ENCODE measurements around the gene ADAR. TPM values are rescaled to one million over a fixed set of nuclear protein-coding genes. Genes with fewer than 3 reads are reported as not detected.

The ADAR gene
- total and polyA plus RNA-seq, 12 donors = 18.5 to 160 (median 123) TPM

GRCh38 chr1:154546264-154547063 lies 61.5 kb downstream of the ADAR start:
- DNase-seq = peak; percentile 63 to 82 (median 73)
- TF ChIP-seq, protein P1, sequence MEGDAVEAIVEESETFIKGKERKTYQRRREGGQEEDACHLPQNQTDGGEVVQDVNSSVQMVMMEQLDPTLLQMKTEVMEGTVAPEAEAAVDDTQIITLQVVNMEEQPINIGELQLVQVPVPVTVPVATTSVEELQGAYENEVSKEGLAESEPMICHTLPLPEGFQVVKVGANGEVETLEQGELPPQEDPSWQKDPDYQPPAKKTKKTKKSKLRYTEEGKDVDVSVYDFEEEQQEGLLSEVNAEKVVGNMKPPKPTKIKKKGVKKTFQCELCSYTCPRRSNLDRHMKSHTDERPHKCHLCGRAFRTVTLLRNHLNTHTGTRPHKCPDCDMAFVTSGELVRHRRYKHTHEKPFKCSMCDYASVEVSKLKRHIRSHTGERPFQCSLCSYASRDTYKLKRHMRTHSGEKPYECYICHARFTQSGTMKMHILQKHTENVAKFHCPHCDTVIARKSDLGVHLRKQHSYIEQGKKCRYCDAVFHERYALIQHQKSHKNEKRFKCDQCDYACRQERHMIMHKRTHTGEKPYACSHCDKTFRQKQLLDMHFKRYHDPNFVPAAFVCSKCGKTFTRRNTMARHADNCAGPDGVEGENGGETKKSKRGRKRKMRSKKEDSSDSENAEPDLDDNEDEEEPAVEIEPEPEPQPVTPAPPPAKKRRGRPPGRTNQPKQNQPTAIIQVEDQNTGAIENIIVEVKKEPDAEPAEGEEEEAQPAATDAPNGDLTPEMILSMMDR (IDR thresholded peaks at IDR 0.05) = peak; percentile 77 to 87 (median 82)
- no peak for TF ChIP-seq POLR2A (IDR thresholded peaks at IDR 0.05)
- 69 to 79% (median 71%) methylated on average over 13 of the region's 13 CpGs for WGBS, 4 donors
- Histone ChIP-seq H3K27me3 (no peaks in the 10 kb centered on the region), H3K9me3 (replicated peaks in 1 of 3) (no peaks in the 10 kb centered on the region), H3K4me3 (no peak overlapping the region), H3K36me3 (replicated peaks in 1 of 2) (peaks cover 0 to 26% of the 10 kb centered on the region in 2 donors), H3K27ac (peak overlapping the region in 1 of 5 donors; percentile 50), H3K4me1 (replicated peaks in 1 of 2) (peaks cover 8 to 19% of the 10 kb centered on the region in 2 donors)
- intact Hi-C loops (cut with DNase I) = loop anchor here in 1 of 2 donors (5.0 kb wide), 1 partner anchor 59 kb away; no protein-coding TSS in a partner anchor

DNA sequence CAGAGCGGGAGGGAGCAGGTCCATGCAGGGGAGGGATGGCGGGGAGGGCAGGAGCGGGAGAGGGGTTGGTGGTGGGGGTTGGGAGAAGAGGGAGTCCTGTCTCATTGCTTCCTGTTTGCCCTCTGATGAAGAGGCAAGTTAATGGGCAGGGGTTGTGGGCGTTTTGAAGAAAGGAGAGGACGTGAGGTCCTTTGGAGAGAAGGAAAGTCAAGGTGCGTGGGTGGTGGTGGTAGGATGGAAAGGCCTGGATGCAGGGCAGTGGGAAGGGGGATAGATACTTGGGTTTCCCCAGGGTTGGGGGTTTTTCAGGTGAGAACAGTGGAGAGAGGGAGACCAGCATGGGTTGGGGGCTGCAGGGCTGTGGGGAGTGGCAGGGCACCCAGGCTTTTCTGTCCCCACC lies 66.8 kb downstream of the ADAR start:
- Histone ChIP-seq H3K27me3 (no peaks in the 10 kb centered on the region), H3K4me3 (no peak overlapping the region), H3K9me3 (replicated peaks in 1 of 3) (no peaks in the 10 kb centered on the region), H3K36me3 (replicated peaks in 1 of 2) (no peaks in the 10 kb centered on the region), H3K4me1 (replicated peaks in 1 of 2) (no peaks in the 10 kb centered on the region), H3K27ac (no peak overlapping the region)
- 75 to 88% (median 80%) methylated on average over 6 of the region's 6 CpGs for WGBS, 4 donors
- DNase-seq = no peak
- intact Hi-C loops (cut with DNase I) = no loop called here
- TF ChIP-seq, protein P1 (IDR thresholded peaks at IDR 0.05) = no peak
- no peak for TF ChIP-seq POLR2A (IDR thresholded peaks at IDR 0.05)

DNA sequence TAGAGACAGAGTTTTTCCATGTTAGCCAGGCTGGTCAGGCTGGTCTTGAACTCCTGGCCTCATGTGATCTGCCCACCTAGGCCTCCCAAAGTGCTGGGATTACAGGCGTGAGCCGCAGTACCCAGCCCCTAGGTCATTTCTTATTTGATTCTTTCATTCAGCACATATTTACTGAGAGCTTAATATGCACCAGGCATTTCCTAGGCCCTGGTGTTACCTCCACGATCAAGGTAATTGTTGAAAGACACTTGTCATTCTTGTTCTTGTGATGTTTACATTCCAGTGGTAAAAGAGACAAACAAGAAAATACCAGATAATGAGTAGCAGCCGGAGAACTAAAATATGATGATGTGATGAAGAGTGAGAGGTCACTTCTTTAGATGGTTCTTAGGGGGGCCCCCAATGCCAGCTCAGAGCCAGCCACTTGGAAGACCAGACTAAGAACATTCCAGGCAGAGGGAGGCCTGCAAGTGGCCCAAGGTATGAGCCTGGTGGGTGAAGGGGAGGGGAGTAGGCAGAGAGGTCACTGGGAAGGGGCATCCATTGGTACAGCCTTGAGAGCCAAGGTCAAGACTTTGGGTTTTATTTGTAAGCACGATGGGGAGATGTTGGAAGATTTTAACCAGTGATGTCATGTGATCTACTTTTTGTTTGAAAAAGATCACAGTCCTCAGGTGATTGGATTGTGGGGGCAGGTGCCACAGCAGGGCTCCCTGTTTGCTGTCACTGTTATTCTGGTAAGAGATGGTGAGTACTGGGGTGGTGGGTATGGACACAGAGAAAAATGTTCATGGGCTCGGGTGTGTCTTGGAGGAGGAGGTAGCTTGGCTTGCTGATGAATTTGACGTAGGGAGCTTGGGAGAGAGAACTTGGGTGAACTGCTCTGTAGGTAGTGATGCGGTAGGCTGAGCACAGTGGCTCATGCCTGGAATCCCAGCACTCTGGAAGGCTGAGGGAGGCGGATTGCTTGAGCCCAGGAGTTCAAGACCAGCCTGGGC lies 68.2 kb downstream of the ADAR start:
- DNase-seq = no peak
- WGBS, 4 donors = 85 to 91% (median 89%) methylated on average over 9 of the region's 9 CpGs
- H3K36me3 ChIP-seq (replicated peaks in 1 of 2) = no peaks in the 10 kb centered on the region
- H3K27me3 ChIP-seq = no peaks in the 10 kb centered on the region
- intact Hi-C loops (cut with DNase I) = no loop called here
- H3K4me3 ChIP-seq = no peak overlapping the region
- no peak for TF ChIP-seq POLR2A (IDR thresholded peaks at IDR 0.05)
- TF ChIP-seq, protein P1 (IDR thresholded peaks at IDR 0.05) = no peak
- no peaks in the 10 kb centered on the region for H3K4me1 ChIP-seq (replicated peaks in 1 of 2)
- H3K9me3 ChIP-seq (replicated peaks in 1 of 3) = no peaks in the 10 kb centered on the region
- no peak overlapping the region for H3K27ac ChIP-seq

- H3K4me3 ChIP-seq = no peak overlapping the region
- H3K9me3 ChIP-seq (replicated peaks in 1 of 3) = no peaks in the 10 kb centered on the region
- no peaks in the 10 kb centered on the region for H3K27me3 ChIP-seq
- H3K36me3 ChIP-seq (replicated peaks in 1 of 2) = no peaks in the 10 kb centered on the region
- intact Hi-C loops (cut with DNase I) = no loop called here
- TF ChIP-seq, protein P1 (IDR thresholded peaks at IDR 0.05) = no peak
- no peak for TF ChIP-seq POLR2A (IDR thresholded peaks at IDR 0.05)
- no peak for DNase-seq
- 82 to 90% (median 86%) methylated on average over 7 of the region's 7 CpGs for WGBS, 4 donors
- no peak overlapping the region for H3K27ac ChIP-seq
- no peaks in the 10 kb centered on the region for H3K4me1 ChIP-seq (replicated peaks in 1 of 2)
These were observed 71.4 kb downstream of the ADAR start for GRCh38 chr1:154536570-154536969.

Measured in adrenal gland (tissue), 12 donors.